PC-9 (cell line): ENCODE results near the gene ATAD3A.
"Not testable (repeated sequence)": the region's sequence is repeated elsewhere in the genome, so short reads cannot be mapped to it uniquely, and the experiment has no call there.

Experiments used
- CTCF ChIP-seq: fragments of 200-600 bp; sonication (generic); conservative IDR thresholded peaks from 2 replicates; pipeline ENCODE4 v1.6.1; 2017; ENCODE audit warnings: mixed run types, antibody characterized with exemption, mild to moderate bottlenecking, moderate library complexity
- EZH2 ChIP-seq: fragments of 200-600 bp; sonication (generic); IDR thresholded peaks from 2 replicates; pipeline ENCODE4 v1.8.0; 2017; ENCODE audit warnings: antibody characterized with exemption, low read depth

DNA sequence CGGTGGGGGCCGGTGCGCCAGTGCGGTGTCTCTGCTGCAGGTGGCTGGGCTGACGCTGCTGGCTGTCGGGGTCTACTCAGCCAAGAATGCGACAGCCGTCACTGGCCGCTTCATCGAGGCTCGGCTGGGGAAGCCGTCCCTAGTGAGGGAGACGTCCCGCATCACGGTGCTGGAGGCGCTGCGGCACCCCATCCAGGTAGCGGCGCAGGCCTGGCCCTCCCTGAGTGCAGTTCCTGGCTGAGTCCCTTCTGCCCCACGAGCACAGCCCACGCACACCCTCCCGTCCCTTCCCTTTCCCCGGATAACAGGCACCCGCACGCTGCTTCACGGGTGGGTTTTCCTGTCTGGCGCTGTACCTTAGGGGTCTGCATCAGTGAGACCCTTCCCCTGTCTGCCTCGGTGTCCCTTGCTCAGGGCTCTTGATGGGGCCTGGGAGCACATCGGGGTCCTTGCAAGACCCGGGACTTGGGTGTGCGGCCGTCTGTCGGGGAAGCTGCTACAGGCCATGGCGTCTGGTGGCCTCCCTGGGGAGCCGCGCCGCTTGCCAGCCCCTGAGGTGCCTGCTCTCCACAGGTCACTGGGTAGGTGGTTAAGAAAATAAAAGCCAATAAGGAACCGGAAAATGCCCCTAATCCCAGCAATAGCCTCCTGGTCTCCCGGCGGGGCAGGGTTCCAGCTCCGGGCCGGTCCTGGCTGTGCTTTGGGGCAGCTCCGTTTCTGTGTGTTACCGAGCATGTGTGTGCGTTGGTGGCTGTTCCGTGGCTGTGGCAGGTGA, 26.8 kb upstream of the ATAD3A start:
- TF ChIP-seq CTCF, EZH2: not testable (repeated sequence)
